ENCODE results near the gene ZNF474.
"Not testable (repeated sequence)": the region's sequence is repeated elsewhere in the genome, so short reads cannot be mapped to it uniquely, and the experiment has no call there.

ZNF474 gene

GRCh38 chr5:122091936-122092600 lies 37.3 kb upstream of the ZNF474 start:
- H3K27me3 ChIP-seq (replicated peaks) = no peaks in the 10 kb centered on the region
- H3K4me3 ChIP-seq (ENCODE audit: low read depth, low read length) = no peak overlapping the region
- peak; percentile 59 for TF ChIP-seq CTCF (IDR thresholded peaks at IDR 0.05; ENCODE audit: low read depth, low read length, missing control alignments)
- in situ Hi-C loops (cut with HindIII; ENCODE audit: low pct_ligation_motif_present, low sequenced_read_pairs) = no loop called here
- peak; percentile 40 for DNase-seq
- peak overlapping the region; percentile 5 for H3K27ac ChIP-seq
- H3K36me3 ChIP-seq (replicated peaks) = no peaks in the 10 kb centered on the region

GRCh38 chr5:122093415-122094180 lies 35.7 kb upstream of the ZNF474 start:
- no peaks in the 10 kb centered on the region for H3K36me3 ChIP-seq (replicated peaks)
- in situ Hi-C loops (cut with HindIII; ENCODE audit: low pct_ligation_motif_present, low sequenced_read_pairs) = no loop called here
- H3K27ac ChIP-seq = peak overlapping the region; percentile 70
- no peak overlapping the region for H3K4me3 ChIP-seq (ENCODE audit: low read depth, low read length)
- no peak for TF ChIP-seq CTCF (IDR thresholded peaks at IDR 0.05; ENCODE audit: low read depth, low read length, missing control alignments)
- H3K27me3 ChIP-seq (replicated peaks) = no peaks in the 10 kb centered on the region
- peak; percentile 73 for DNase-seq

- H3K4me3 ChIP-seq (ENCODE audit: low read depth, low read length); H3K27me3 ChIP-seq (replicated peaks); H3K36me3 ChIP-seq (replicated peaks); in situ Hi-C loops (cut with HindIII; ENCODE audit: low pct_ligation_motif_present, low sequenced_read_pairs); DNase-seq: not testable (repeated sequence)
- H3K27ac ChIP-seq = peak overlapping the region; percentile 70
Measured at GRCh38 chr5:122094251-122094650, 35.1 kb upstream of the ZNF474 start.

- H3K27ac ChIP-seq = no peak overlapping the region
- no peak for DNase-seq
- no peaks in the 10 kb centered on the region for H3K36me3 ChIP-seq (replicated peaks)
- TF ChIP-seq CTCF (IDR thresholded peaks at IDR 0.05; ENCODE audit: low read depth, low read length, missing control alignments) = no peak
- no peaks in the 10 kb centered on the region for H3K27me3 ChIP-seq (replicated peaks)
- in situ Hi-C loops (cut with HindIII; ENCODE audit: low pct_ligation_motif_present, low sequenced_read_pairs) = no loop called here
- H3K4me3 ChIP-seq (ENCODE audit: low read depth, low read length) = no peak overlapping the region
Measured at GRCh38 chr5:122095158-122095557, 34.2 kb upstream of the ZNF474 start.

GRCh38 chr5:122097391-122097790 lies 32.0 kb upstream of the ZNF474 start:
- DNase-seq = no peak
- in situ Hi-C loops (cut with HindIII; ENCODE audit: low pct_ligation_motif_present, low sequenced_read_pairs) = no loop called here
- no peaks in the 10 kb centered on the region for H3K36me3 ChIP-seq (replicated peaks)
- TF ChIP-seq CTCF (IDR thresholded peaks at IDR 0.05; ENCODE audit: low read depth, low read length, missing control alignments) = no peak
- H3K27me3 ChIP-seq (replicated peaks) = no peaks in the 10 kb centered on the region
- H3K27ac ChIP-seq = no peak overlapping the region
- H3K4me3 ChIP-seq (ENCODE audit: low read depth, low read length) = no peak overlapping the region

GRCh38 chr5:122099060-122099790 lies 30.1 kb upstream of the ZNF474 start:
- peak; percentile 92 for DNase-seq

More at GRCh38 chr5:122099060-122099790, 30.1 kb upstream of the ZNF474 start:
- in situ Hi-C loops (cut with HindIII; ENCODE audit: low pct_ligation_motif_present, low sequenced_read_pairs) = no loop called here
- Histone ChIP-seq H3K27me3 (replicated peaks) (no peaks in the 10 kb centered on the region), H3K4me3 (ENCODE audit: low read depth, low read length) (no peak overlapping the region), H3K36me3 (replicated peaks) (no peaks in the 10 kb centered on the region), H3K27ac (peak overlapping the region; percentile 71)
- no peak for TF ChIP-seq CTCF (IDR thresholded peaks at IDR 0.05; ENCODE audit: low read depth, low read length, missing control alignments)
